HG02759 (cell line): ENCODE data around the gene SPDYE16.
"Not testable (repeated sequence)": the region's sequence is repeated elsewhere in the genome, so short reads cannot be mapped to it uniquely, and the experiment has no call there.

Experiments
- ATAC-seq: cut with Tn5 transposase; IDR thresholded peaks from one replicate; pipeline ENCODE4 v1.9.1; 2021; ENCODE audit warnings: mild to moderate bottlenecking, moderate library complexity; ENCODE audit not compliant: unreplicated experiment

Gene SPDYE16, protein sequence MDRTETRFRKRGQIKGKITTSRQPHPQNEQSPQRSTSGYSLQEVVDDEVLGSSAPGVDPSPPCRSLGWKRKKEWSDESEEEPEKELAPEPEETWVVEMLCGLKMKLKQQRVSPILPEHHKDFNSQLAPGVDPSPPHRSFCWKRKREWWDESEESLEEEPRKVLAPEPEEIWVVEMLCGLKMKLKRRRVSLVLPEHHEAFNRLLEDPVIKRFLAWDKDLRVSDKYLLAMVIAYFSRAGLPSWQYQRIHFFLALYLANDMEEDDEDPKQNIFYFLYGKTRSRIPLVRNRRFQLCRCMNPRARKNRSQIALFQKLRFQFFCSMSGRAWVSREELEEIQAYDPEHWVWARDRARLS

DNA sequence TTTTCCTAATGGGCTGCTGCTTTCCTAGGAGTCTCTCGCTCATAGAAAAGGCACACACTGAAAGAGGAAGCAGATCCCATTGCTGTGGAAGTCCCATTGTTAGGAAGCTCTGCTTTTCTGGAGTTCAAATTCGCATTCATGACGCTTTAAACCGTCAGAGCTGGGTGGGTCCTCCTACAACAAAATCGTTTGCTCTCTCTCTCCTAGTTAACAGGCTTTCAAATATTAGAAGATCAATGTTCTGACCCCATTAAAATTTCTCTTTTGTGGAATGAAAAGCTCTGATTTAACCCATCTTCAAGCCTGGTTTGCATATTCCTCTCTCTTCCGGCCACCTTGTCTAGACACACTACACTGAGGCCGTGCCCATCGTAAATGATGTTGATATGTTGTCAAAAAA is at the start of gene SPDYE16:
Gene SPDYE16, minus strand, starts transcription at position 101 of the 400 bp plus-strand sequence. CDS start 1,838 bp downstream, outside the sequence.
- not testable (repeated sequence) for ATAC-seq

DNA sequence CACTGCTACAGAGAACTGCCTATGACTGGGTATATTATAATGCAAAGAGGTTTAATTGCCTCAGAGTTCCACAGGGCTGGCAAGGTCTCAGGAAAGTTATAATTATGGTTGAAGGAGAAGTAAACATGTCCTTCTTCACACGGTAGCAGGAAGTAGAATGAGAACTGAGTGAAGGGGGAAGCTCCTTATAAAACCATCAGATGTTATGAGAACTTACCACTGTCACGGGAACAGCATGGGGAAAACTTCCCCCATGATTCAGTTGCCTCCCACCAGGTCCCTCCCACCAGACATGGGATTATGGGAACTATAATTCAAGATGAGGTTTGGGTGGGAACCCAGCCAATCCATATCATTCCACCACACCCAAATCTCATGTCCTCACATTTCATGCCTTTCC is 49.6 kb upstream of the SPDYE16 start:
- ATAC-seq: not testable (repeated sequence)

- ATAC-seq: peak; percentile 86
Measured at GRCh38 chr7:76591602-76592304, 48.7 kb upstream of the SPDYE16 start.

GRCh38 chr7:76591033-76591432 is 47.9 kb upstream of the SPDYE16 start:
- ATAC-seq: not testable (repeated sequence)

- ATAC-seq: not testable (repeated sequence)
Measured at GRCh38 chr7:76588586-76588985, 45.5 kb upstream of the SPDYE16 start.

GRCh38 chr7:76586585-76587315 is 43.7 kb upstream of the SPDYE16 start:
- ATAC-seq: not testable (repeated sequence)

GRCh38 chr7:76583636-76584281 is 40.7 kb upstream of the SPDYE16 start:
- ATAC-seq: not testable (repeated sequence)

GRCh38 chr7:76582848-76583631 is 39.9 kb upstream of the SPDYE16 start:
- not testable (repeated sequence) for ATAC-seq

DNA sequence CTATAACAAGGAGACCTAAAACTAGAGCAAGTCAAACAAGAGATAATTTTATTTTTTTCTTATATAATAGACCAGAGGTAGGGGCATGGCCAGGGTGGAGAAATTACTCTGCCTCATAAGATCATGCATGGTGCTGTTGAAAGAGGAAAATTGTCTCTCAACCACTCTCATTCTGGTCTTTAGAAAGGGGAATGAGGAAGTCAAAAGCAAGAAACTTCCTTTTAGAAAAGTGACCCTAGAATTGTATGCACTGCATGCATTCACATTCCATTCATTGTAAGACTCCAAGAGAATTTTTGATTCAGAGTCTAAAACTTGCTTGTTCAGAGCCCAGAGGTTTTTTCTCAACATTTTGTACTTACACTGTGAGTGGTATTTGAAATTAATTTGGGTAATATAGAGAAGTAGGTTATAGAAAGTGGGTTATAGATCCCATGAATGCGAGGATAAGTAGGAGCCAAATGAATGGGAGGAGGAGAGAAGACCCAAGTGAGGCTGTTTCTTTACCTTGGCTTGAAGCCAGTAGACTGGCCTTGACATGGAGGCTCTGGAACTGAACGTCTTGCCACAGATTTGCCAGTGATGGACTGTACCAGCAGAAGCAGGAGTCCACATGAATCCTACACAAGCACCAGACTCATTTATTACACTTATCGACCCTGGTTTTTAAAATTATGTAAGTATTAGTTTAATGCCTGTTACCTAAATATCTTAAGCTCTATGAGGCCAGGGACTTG is 33.0 kb upstream of the SPDYE16 start:
- ATAC-seq: not testable (repeated sequence)

- ATAC-seq: not testable (repeated sequence)
Measured at GRCh38 chr7:76575431-76575830, 32.3 kb upstream of the SPDYE16 start.

- ATAC-seq: not testable (repeated sequence)
Measured at GRCh38 chr7:76572296-76572695, 29.2 kb upstream of the SPDYE16 start.

DNA sequence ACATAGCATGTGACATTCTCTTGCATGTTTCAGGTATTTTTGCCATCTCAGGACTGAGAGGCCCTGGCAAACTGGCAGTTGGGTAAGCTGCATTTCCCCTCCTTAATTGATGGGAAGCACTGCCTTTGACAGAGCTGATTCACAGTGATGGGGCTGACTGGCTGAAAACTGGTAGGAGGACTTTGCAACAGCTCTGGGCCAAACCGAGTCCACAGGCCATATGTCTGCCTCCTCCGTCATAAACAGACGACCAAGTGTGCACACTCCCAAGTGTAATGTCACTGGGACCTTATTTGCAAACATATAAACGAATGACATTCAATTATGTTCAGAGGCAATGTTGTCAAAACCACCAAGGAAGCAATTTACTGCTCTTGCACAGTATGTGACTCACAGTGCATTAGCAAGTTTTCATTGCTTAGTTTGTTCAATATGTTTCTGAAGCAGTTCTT is 27.3 kb upstream of the SPDYE16 start:
- not testable (repeated sequence) for ATAC-seq

DNA sequence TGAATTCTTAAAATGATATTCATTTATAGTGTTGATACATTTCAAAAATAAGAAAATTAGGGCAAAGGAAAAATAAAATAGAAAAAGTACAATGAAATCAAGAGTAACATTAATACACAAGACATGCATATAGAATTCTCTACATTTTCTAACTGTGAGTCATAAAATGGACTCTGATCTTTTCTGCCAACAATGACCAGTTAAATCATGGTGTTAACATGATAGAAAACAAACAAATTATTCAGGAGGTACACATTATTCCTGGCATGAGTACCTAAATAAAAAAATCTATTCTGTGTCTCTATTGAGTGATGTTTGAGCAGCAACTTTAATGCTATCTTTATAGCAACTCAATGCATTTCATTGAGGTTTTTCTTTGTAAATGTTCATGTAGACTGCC is 25.6 kb upstream of the SPDYE16 start:
- ATAC-seq: not testable (repeated sequence)

DNA sequence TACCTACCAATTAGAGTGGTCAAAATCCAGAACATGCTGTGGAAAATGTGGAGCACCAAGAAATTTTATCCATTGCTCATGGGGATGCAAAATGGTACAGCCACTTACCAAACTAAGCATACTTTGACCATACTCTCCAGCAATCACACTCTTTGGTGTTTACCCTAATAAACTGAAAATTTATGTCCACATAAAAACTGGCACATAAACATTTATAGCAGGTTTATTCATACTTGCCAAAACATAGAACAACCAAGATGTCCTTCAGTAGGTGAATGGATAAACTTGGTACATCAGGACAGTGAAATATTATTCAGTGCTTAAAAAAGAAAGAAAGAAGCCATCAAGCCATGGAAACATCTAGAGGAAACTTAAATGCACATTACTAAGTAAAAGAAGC is 24.7 kb upstream of the SPDYE16 start:
- not testable (repeated sequence) for ATAC-seq

- not testable (repeated sequence) for ATAC-seq
Measured at GRCh38 chr7:76567311-76567710, 24.2 kb upstream of the SPDYE16 start.

DNA sequence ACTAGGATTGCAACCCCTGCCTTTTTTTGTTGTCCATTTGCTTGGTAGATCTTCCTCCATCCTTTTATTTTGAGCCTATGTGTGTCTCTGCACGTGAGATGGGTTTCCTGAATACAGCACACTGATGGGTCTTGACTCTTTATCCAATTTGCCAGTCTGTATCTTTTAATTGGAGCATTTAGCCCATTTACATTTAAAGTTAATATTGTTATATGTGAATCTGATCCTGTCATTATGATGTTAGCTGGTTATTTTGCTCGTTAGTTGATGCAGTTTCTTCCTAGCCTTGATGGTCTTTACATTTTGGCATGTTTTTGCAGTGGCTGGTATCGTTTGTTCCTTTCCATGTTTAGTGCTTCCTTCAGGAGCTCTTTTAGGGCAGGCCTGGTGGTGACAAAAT is 21.9 kb upstream of the SPDYE16 start:
- ATAC-seq: not testable (repeated sequence)

DNA sequence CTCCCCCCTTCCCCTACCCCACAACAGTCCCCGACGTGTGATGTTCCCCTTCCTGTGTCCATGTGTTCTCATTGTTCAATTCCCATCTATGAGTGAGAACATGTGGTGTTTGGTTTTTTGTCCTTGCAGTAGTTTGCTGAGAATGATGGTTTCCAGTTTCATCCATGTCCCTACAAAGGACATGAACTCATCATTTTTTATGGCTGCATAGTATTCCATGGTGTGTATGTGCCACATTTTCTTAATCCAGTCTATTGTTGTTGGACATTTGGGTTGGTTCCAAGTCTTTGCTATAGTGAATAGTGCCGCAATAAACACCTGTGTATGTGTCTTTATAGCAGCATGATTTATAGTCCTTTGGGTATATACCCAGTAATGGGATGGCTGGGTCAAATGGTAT is 18.2 kb upstream of the SPDYE16 start:
- not testable (repeated sequence) for ATAC-seq

DNA sequence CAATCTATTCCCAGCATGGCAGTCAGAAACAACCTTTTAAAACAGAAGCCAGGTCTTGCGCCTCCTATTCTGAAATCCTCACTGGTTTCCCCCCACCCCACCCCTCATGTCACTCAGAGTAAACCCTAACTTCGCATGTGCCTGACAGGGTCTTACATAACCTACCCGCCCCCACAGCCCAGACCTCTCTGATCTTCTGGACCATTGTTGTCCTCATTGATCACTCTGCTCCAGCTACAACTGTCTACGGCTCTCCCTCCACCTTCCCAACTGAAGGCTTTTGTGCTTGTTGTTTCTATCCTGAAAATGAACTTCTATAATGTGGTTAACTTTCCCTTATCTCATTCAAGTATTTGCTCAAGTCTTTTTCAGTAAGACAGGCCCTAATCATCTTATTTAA is 17.1 kb upstream of the SPDYE16 start:
- ATAC-seq: not testable (repeated sequence)

DNA sequence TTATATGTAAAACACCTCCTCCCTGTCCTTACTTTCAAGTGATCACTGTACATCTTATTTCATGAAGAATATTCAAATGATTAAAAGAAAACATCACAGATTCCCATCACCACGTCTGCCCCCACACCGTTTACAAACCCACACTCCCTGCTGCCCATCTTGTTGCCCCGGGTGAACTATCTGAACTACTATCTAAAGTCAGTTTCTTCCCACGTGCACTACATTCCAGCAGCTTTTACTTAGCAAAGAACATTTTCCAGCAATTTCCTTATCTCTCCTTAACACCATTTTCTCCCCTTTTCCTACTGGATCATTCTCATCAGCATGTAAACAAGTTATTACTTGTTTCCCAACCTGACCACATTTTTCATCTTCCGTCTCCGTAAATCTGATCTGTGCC is 16.6 kb upstream of the SPDYE16 start:
- ATAC-seq: not testable (repeated sequence)
